Keratinocyte (primary cell): ENCODE data around the gene RNU2-63P. TPM values are rescaled to one million over a fixed set of nuclear protein-coding genes. Genes with fewer than 3 reads are reported as not detected.
"Not testable (repeated sequence)": the region's sequence is repeated elsewhere in the genome, so short reads cannot be mapped to it uniquely, and the experiment has no call there.

Experiments
- DNase-seq: peaks from one replicate; pipeline ENCODE4 v3.0.0-alpha.2; 2011; ENCODE audit warnings: low read depth, missing footprints, low spot score
- FAIRE-seq: peaks from 2 replicates; lab custom pipeline; 2011; peaks lifted over from hg19 to GRCh38; lab: Jason Lieb, UNC
- H2AFZ ChIP-seq: 2 replicates; pipeline ENCODE4 v1.6.0; 2012; ENCODE audit warnings: low read length, control low read depth, inconsistent platforms; ENCODE audit not compliant: control insufficient read depth
- H3K27ac ChIP-seq: 2 replicates; pipeline ENCODE4 v1.5.1; 2011; ENCODE audit warnings: low read length; ENCODE audit not compliant: control insufficient read depth, insufficient read depth
- H3K27me3 ChIP-seq: 3 replicates; pipeline ENCODE4 v1.6.0; 2011; ENCODE audit warnings: low read length; ENCODE audit not compliant: control insufficient read depth, insufficient read depth; ENCODE audit errors: extremely low read depth
- H3K36me3 ChIP-seq, 2 experiments: 2 replicates in 1 of 2; 3 replicates in 1 of 2; pipeline ENCODE4 v1.5.1; 2011; ENCODE audit warnings: low read length in 2 of 2, mild to moderate bottlenecking in 1 of 2; ENCODE audit not compliant: control insufficient read depth in 2 of 2, insufficient read depth in 2 of 2; ENCODE audit errors: extremely low read depth in 1 of 2
- H3K4me1 ChIP-seq: 3 replicates; pipeline ENCODE4 v1.5.1; 2011; ENCODE audit warnings: low read length; ENCODE audit not compliant: control insufficient read depth, insufficient read depth; ENCODE audit errors: extremely low read depth
- H3K4me2 ChIP-seq: 3 replicates; pipeline ENCODE4 v1.6.0; 2011; ENCODE audit warnings: low read depth, low read length; ENCODE audit not compliant: control insufficient read depth, insufficient read depth; ENCODE audit errors: extremely low read depth
- H3K4me3 ChIP-seq, 3 experiments: fragments of 200-600 bp in 1 of 3; sonication (generic) in 1 of 3; 2 replicates in 2 of 3; 3 replicates in 1 of 3; pipeline ENCODE4 v1.5.1; 2011 to 2016; ENCODE audit warnings: low read length in 3 of 3, mild to moderate bottlenecking in 3 of 3, control low read depth in 2 of 3, inconsistent platforms in 1 of 3, low read depth in 1 of 3, mixed read lengths in 1 of 3, mixed run types in 1 of 3, moderate library complexity in 1 of 3; ENCODE audit not compliant: control insufficient read depth in 2 of 3, insufficient read depth in 2 of 3; ENCODE audit errors: extremely low read depth in 1 of 3
- H3K79me2 ChIP-seq: 2 replicates; pipeline ENCODE4 v1.6.0; 2012; ENCODE audit warnings: low read length; ENCODE audit not compliant: control insufficient read depth, insufficient read depth
- H3K9ac ChIP-seq: 3 replicates; pipeline ENCODE4 v1.6.0; 2011; ENCODE audit warnings: low read length; ENCODE audit not compliant: control insufficient read depth, insufficient read depth; ENCODE audit errors: extremely low read depth
- H3K9me1 ChIP-seq: 3 replicates; pipeline ENCODE4 v1.6.0; 2011; ENCODE audit warnings: low read length; ENCODE audit not compliant: control insufficient read depth, insufficient read depth; ENCODE audit errors: extremely low read depth
- H3K9me3 ChIP-seq: 2 replicates; pipeline ENCODE4 v1.5.1; 2012; ENCODE audit warnings: low read depth, low read length; ENCODE audit not compliant: control insufficient read depth
- H4K20me1 ChIP-seq: 3 replicates; pipeline ENCODE4 v1.6.0; 2011; ENCODE audit warnings: low read length; ENCODE audit not compliant: control insufficient read depth, insufficient read depth; ENCODE audit errors: extremely low read depth
- CTCF ChIP-seq, 3 experiments: IDR thresholded peaks in 1 of 3; conservative IDR thresholded peaks in 1 of 3; optimal IDR thresholded peaks in 1 of 3; 2 replicates in 2 of 3; 3 replicates in 1 of 3; pipeline versions ENCODE3 to v1.5.1; 2011; ENCODE audit warnings: low read length in 3 of 3, mild to moderate bottlenecking in 3 of 3, moderate library complexity in 2 of 3, control low read depth in 1 of 3, inconsistent platforms in 1 of 3; ENCODE audit not compliant: insufficient read depth in 2 of 3; ENCODE audit errors: extremely low read depth in 1 of 3
- EZH2 ChIP-seq: IDR thresholded peaks from one replicate; pipeline ENCODE4 v1.6.1; 2012; ENCODE audit warnings: inconsistent platforms, mild to moderate bottlenecking, low read length, moderate library complexity
- dilution Hi-C: fragments of 300-500 bp; cut with MboI; formaldehyde crosslinking; loops from one replicate; pipeline ENCODE4 v1.7.0; 2020; ENCODE audit warnings: low sequenced_read_pairs; ENCODE audit not compliant: extremely low pct_ligation_motif_present
- polyA plus RNA-seq, 5 experiments: library from polyadenylated mRNA; depleted of rRNA in 3 of 5; stranded (reverse) in 3 of 5; stranded (forward) in 1 of 5; unstranded in 1 of 5; fragments of >200 nt; gene quantifications; 1 replicate in 1 of 5; 2 replicates in 3 of 5; 3 replicates in 1 of 5; pipeline versions ENCODE4 v1.2.1 to v1.2.3, GENCODE V29; 2011 to 2012; ENCODE audit warnings: missing spikeins in 2 of 5, low read depth in 1 of 5, low replicate concordance in 1 of 5

The RNU2-63P gene
- polyA plus RNA-seq, 1 donor (not counting 4 experiments of a cell fraction or from before 2014, with no cell fraction given) = 2.4 TPM

GRCh38 chr2:88019985-88020384 is 3.6 kb upstream of the RNU2-63P start:
- H3K9me3 ChIP-seq = no peaks in the 10 kb centered on the region
- H2AFZ ChIP-seq = no peak overlapping the region
- H3K9ac ChIP-seq = no peak overlapping the region
- no peaks in the 10 kb centered on the region for H3K9me1 ChIP-seq
- no peak overlapping the region for H3K4me2 ChIP-seq
- DNase-seq = no peak
- FAIRE-seq = no peak
- dilution Hi-C loops = no loop called here
- H3K4me1 ChIP-seq = no peaks in the 10 kb centered on the region
- H3K79me2 ChIP-seq = no peaks in the 10 kb centered on the region
- TF ChIP-seq CTCF (optimal IDR thresholded peaks at IDR 0.05 in 1 of 3, IDR thresholded peaks at IDR 0.05 in 1 of 3, conservative IDR thresholded peaks at IDR 0.05 in 1 of 3; ENCODE audit: extremely low read depth in 1 of 3, insufficient read depth in 2 of 3, low read length in 3 of 3) (no peak), EZH2 (no peak)
- no peaks in the 10 kb centered on the region for H3K27me3 ChIP-seq
- H3K4me3 ChIP-seq = no peak overlapping the region
- no peaks in the 10 kb centered on the region for H4K20me1 ChIP-seq
- no peak overlapping the region for H3K27ac ChIP-seq
- H3K36me3 ChIP-seq = no peaks in the 10 kb centered on the region

- no peaks in the 10 kb centered on the region for H3K4me1 ChIP-seq
- H2AFZ ChIP-seq = no peak overlapping the region
- dilution Hi-C loops = no loop called here
- TF ChIP-seq CTCF (optimal IDR thresholded peaks at IDR 0.05 in 1 of 3, IDR thresholded peaks at IDR 0.05 in 1 of 3, conservative IDR thresholded peaks at IDR 0.05 in 1 of 3; ENCODE audit: extremely low read depth in 1 of 3, insufficient read depth in 2 of 3, low read length in 3 of 3) = no peak
- TF ChIP-seq EZH2 = no peak
- no peaks in the 10 kb centered on the region for H3K9me3 ChIP-seq
- no peak overlapping the region for H3K4me2 ChIP-seq
- H3K27ac ChIP-seq = no peak overlapping the region
- H3K27me3 ChIP-seq = no peaks in the 10 kb centered on the region
- H3K9ac ChIP-seq = no peak overlapping the region
- H4K20me1 ChIP-seq = no peaks in the 10 kb centered on the region
- no peak for DNase-seq
- H3K4me3 ChIP-seq = no peak overlapping the region
- no peaks in the 10 kb centered on the region for H3K36me3 ChIP-seq
- H3K79me2 ChIP-seq = no peaks in the 10 kb centered on the region
- H3K9me1 ChIP-seq = no peaks in the 10 kb centered on the region
- FAIRE-seq = no peak
These were observed 2.6 kb upstream of the RNU2-63P start for GRCh38 chr2:88018909-88019308.

- H3K9me3 ChIP-seq, FAIRE-seq, H3K27ac ChIP-seq, H3K9me1 ChIP-seq, H3K4me2 ChIP-seq, H3K36me3 ChIP-seq, H3K4me3 ChIP-seq, H3K4me1 ChIP-seq, H2AFZ ChIP-seq, H3K9ac ChIP-seq, dilution Hi-C loops, H3K27me3 ChIP-seq, H4K20me1 ChIP-seq, H3K79me2 ChIP-seq, DNase-seq: not testable (repeated sequence)
These were observed 1.9 kb upstream of the RNU2-63P start for GRCh38 chr2:88018077-88018805.

GRCh38 chr2:88017780-88018038 is 1.4 kb upstream of the RNU2-63P start:
- H3K9me3 ChIP-seq, H3K36me3 ChIP-seq, H3K4me2 ChIP-seq, H3K9me1 ChIP-seq, H3K4me3 ChIP-seq, H4K20me1 ChIP-seq, H3K4me1 ChIP-seq, H2AFZ ChIP-seq, H3K27ac ChIP-seq, FAIRE-seq, DNase-seq, dilution Hi-C loops, H3K27me3 ChIP-seq, H3K79me2 ChIP-seq, H3K9ac ChIP-seq: not testable (repeated sequence)
